ENCODE data around the gene MLX. TPM values are rescaled to one million over a fixed set of nuclear protein-coding genes. Genes with fewer than 3 reads are reported as not detected.

MLX gene
- total RNA-seq, 1 experiment from 2014 or later: 45.3 TPM

DNA sequence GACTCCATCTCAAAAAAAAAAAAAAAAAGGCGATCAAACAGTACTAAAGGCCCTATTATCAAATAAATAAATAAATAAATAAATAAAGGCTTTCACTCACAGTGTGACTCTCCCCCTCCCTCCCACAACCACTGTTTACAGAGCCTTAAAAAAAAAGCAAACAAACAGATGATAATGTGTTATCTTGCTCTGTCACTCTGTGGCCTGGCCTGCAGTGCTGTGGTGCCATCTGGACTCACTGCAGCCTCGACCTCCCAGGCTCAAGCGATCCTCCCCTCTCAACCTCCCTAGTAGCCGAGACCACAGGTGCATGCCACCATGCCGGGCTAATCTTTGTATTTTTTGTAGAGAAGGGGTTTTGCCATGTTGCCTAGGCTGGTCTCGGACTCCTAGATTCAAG lies 39.0 kb upstream of the MLX start:
- Histone ChIP-seq H3K79me1 (ENCODE audit: insufficient read depth, low read depth, low read length, poor library complexity, severe bottlenecking) (no peaks in the 10 kb centered on the region), H4K91ac (ENCODE audit: insufficient read length, low read depth, low read length) (no peak overlapping the region), H3K23ac (ENCODE audit: insufficient read length, low read depth, low read length) (no peak overlapping the region), H4K20me1 (ENCODE audit: control insufficient read depth, insufficient read depth, insufficient read length) (no peaks in the 10 kb centered on the region), H3T11ph (ENCODE audit: low read length) (no peak overlapping the region), H3K27me3 (ENCODE audit: insufficient read depth, low read length) (no peaks in the 10 kb centered on the region), H3K4ac (ENCODE audit: low read depth, low read length) (no peak overlapping the region), H2BK12ac (ENCODE audit: insufficient read length, low read depth, low read length) (no peak overlapping the region), H3K56ac (ENCODE audit: insufficient read length, low read depth, low read length) (no peak overlapping the region), H3K18ac (ENCODE audit: insufficient read length, low read depth, low read length) (no peak overlapping the region), H2BK5ac (ENCODE audit: insufficient read length, low read length) (no peak overlapping the region), H2AFZ (ENCODE audit: low read length) (no peak overlapping the region), H3K9ac (ENCODE audit: extremely low read depth, insufficient read length, low read length) (no peak overlapping the region), H4K5ac (ENCODE audit: insufficient read length, low read depth, low read length) (no peak overlapping the region), H4K8ac (replicated peaks; ENCODE audit: insufficient read length, low read depth, low read length) (no peak overlapping the region), H3K27ac (ENCODE audit: insufficient read length, low read depth, low read length) (no peak overlapping the region), H2AK5ac (ENCODE audit: insufficient read length, low read length) (no peak overlapping the region), H3K14ac (ENCODE audit: insufficient read depth, low read length) (no peak overlapping the region), H3K23me2 (ENCODE audit: insufficient read length, low read depth, low read length, poor library complexity, severe bottlenecking) (peaks cover 3% of the 10 kb centered on the region), H3K4me2 (ENCODE audit: insufficient read depth, insufficient read length, low read length) (no peak overlapping the region), H3K9me3 (ENCODE audit: control insufficient read depth, low read depth, low read length) (no peaks in the 10 kb centered on the region), H2BK15ac (ENCODE audit: low read depth, low read length) (no peak overlapping the region), H2BK20ac (ENCODE audit: low read depth, low read length, poor library complexity, severe bottlenecking) (no peak overlapping the region), H3K4me1 (ENCODE audit: insufficient read depth, low read length) (no peaks in the 10 kb centered on the region), H3K79me2 (ENCODE audit: insufficient read depth, low read length) (no peaks in the 10 kb centered on the region), H2BK120ac (ENCODE audit: low read depth, low read length, poor library complexity, severe bottlenecking) (no peak overlapping the region)
- WGBS (ENCODE audit: extremely low coverage, insufficient read length, low lambda C conversion rate): no CpG with 5 or more reads among the region's 6 CpGs
- Mint-ChIP-seq H3K9me3 (0 out of 5 replicates have a peak, but pooled peaks cover 0 to 3% of the 10 kb centered on the region in 2 experiments), H3K4me1 (peaks cover 2 to 8% of the 10 kb centered on the region in 2 experiments; a peak in 3 of 4 replicates), H3K36me3 (ENCODE audit: insufficient read depth in 1 of 3, low read depth in 3 of 3) (peaks cover 0 to 4% (median 0%) of the 10 kb centered on the region in 3 experiments; a peak in 3 of 7 replicates), H3K27me3 (ENCODE audit: low read depth) (peaks cover 35% of the 10 kb centered on the region), H3K4me3 (no peak overlapping the region), H3K27ac (no peak overlapping the region)
- TF ChIP-seq, protein P1, sequence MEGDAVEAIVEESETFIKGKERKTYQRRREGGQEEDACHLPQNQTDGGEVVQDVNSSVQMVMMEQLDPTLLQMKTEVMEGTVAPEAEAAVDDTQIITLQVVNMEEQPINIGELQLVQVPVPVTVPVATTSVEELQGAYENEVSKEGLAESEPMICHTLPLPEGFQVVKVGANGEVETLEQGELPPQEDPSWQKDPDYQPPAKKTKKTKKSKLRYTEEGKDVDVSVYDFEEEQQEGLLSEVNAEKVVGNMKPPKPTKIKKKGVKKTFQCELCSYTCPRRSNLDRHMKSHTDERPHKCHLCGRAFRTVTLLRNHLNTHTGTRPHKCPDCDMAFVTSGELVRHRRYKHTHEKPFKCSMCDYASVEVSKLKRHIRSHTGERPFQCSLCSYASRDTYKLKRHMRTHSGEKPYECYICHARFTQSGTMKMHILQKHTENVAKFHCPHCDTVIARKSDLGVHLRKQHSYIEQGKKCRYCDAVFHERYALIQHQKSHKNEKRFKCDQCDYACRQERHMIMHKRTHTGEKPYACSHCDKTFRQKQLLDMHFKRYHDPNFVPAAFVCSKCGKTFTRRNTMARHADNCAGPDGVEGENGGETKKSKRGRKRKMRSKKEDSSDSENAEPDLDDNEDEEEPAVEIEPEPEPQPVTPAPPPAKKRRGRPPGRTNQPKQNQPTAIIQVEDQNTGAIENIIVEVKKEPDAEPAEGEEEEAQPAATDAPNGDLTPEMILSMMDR (conservative IDR thresholded peaks at IDR 0.05): no peak
- DNase-seq: no peak
